Ovary (tissue), 3 donors: ENCODE results near the gene TSHZ2.

Experiments
- CTCF ChIP-seq, 3 donors: fragments of 450-650 bp in 2 of 3; fragments of 200-600 bp in 1 of 3; IDR thresholded peaks; one replicate each; pipeline versions ENCODE4 v1.5.1 to v1.8.0; 2016 to 2022; ENCODE audit warnings: antibody characterized with exemption in 3 of 3, mild to moderate bottlenecking in 1 of 3
- EP300 ChIP-seq: sonication (generic); formaldehyde crosslinking; IDR thresholded peaks from one replicate; pipeline ENCODE4 v1.6.1; 2017; ENCODE audit warnings: antibody characterized with exemption
- POLR2A ChIP-seq: fragments of 450-650 bp; IDR thresholded peaks from one replicate; pipeline ENCODE4 v1.6.1; 2017; ENCODE audit warnings: antibody characterized with exemption, mild to moderate bottlenecking, moderate library complexity
- donor health status: DM: no; HTN: no; CAD: no.

GRCh38 chr20:52998268-52998667 lies 26.1 kb downstream of the TSHZ2 start:
- TF ChIP-seq POLR2A = no peak
- no peak for TF ChIP-seq CTCF (IDR thresholded peaks at IDR 0.05)
- TF ChIP-seq EP300 = no peak
